ENCODE measurements around the gene GPR68.
A peak's percentile ranks its signal among the peaks of the same experiment; 100 is the strongest.
"Not testable (repeated sequence)": the region's sequence is repeated elsewhere in the genome, so short reads cannot be mapped to it uniquely, and the experiment has no call there.

GPR68 gene

GRCh38 chr14:91229005-91229382 lies 15.5 kb downstream of the GPR68 start:
- H3K4me1 ChIP-seq (ENCODE audit: control insufficient read depth, insufficient read depth, low read length), result peaks cover 3% of the 10 kb centered on the region
- H3K27me3 ChIP-seq (ENCODE audit: control insufficient read depth in 1 of 2, insufficient read depth in 2 of 2, low read length in 2 of 2), result no peaks in the 10 kb centered on the region
- H3K36me3 ChIP-seq (ENCODE audit: control insufficient read depth in 2 of 2, insufficient read depth in 2 of 2, low read length in 2 of 2), result peaks cover 18 to 24% of the 10 kb centered on the region in 2 donors
- H3K4me3 ChIP-seq (ENCODE audit: low read length in 2 of 2), result no peak overlapping the region
- no peak overlapping the region for H3K9ac ChIP-seq (ENCODE audit: low read length in 2 of 2)
- H3K9me3 ChIP-seq (ENCODE audit: control insufficient read depth in 2 of 2, low read length in 2 of 2), result no peaks in the 10 kb centered on the region
- no peak overlapping the region for H3K27ac ChIP-seq (ENCODE audit: low read length)

DNA sequence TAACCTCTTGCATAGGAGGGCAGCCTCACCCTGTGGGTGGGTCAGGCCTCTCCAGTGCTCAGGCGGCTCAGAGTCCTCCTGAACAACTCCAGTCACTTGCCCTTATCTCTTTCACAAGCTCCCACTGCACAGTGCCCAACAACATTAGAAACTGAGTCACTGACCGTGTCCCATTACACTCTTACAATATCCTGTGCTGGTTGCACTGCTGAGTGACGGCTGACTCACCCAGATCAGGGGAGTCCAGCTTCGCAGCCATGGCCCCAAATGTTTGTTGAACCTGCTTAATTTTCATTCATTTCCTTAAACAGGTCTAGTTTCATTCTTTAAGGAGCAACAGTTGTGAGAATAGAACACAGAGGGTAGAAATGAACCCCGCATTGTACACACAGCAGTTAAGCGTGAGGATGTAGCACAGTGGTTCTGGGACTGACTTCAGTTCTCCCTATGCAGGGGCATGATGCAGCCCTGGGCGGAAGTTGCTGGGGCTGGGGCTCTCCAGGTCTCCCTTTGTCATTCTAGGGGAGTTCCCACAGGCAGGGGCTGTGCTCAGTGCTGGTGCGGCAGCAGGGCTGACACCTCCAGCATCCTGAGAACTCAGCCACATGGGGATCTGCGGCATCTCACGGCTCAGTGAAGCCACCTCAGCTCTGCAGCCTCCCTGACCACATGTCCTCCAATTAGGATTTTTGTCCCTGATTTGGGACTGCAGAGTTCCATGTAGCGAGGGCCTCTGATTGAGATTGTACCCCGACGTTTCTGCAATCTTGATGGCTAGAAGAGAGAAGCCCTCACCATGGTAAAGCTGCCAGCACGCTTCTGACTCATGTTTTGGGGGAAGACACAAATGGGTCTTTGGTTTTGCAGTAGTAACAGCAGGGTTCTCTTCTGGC lies 16.1 kb downstream of the GPR68 start:
- Histone ChIP-seq H3K27me3 (ENCODE audit: control insufficient read depth in 1 of 2, insufficient read depth in 2 of 2, low read length in 2 of 2) (no peaks in the 10 kb centered on the region), H3K4me1 (ENCODE audit: control insufficient read depth, insufficient read depth, low read length) (peaks cover 4% of the 10 kb centered on the region), H3K4me3 (ENCODE audit: low read length in 2 of 2) (no peak overlapping the region), H3K9ac (ENCODE audit: low read length in 2 of 2) (no peak overlapping the region), H3K9me3 (ENCODE audit: control insufficient read depth in 2 of 2, low read length in 2 of 2) (no peaks in the 10 kb centered on the region), H3K36me3 (ENCODE audit: control insufficient read depth in 2 of 2, insufficient read depth in 2 of 2, low read length in 2 of 2) (peaks cover 20 to 29% of the 10 kb centered on the region in 2 donors), H3K27ac (ENCODE audit: low read length) (no peak overlapping the region)

- H3K9ac ChIP-seq (ENCODE audit: low read length in 2 of 2), result no peak overlapping the region
- H3K9me3 ChIP-seq (ENCODE audit: control insufficient read depth in 2 of 2, low read length in 2 of 2), result no peaks in the 10 kb centered on the region
- peaks cover 5% of the 10 kb centered on the region for H3K4me1 ChIP-seq (ENCODE audit: control insufficient read depth, insufficient read depth, low read length)
Observed at GRCh38 chr14:91227183-91227628, 17.3 kb downstream of the GPR68 start.

DNA sequence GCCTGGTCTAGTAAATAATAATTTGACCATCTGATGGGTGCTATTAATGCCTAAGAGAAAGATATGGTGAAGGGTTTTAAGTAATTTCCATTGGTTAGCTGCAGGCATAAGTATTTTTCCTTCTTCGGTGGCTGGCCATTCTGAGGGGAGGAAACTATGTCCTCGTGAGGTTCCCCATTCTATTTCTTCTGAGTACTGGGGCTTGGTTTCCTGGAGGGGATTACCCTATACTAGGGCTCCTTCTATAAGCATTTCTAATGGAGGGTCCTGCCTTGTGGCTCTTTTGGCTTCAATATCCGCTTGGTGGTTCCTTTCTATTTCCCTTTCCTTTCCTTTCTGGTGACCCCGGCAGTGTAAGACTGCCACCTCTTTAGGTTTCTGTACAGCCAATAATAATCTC lies 18.1 kb downstream of the GPR68 start:
- H3K4me1 ChIP-seq (ENCODE audit: control insufficient read depth, insufficient read depth, low read length); H3K9me3 ChIP-seq (ENCODE audit: control insufficient read depth in 2 of 2, low read length in 2 of 2); H3K4me3 ChIP-seq (ENCODE audit: low read length in 2 of 2); H3K27me3 ChIP-seq (ENCODE audit: control insufficient read depth in 1 of 2, insufficient read depth in 2 of 2, low read length in 2 of 2); H3K9ac ChIP-seq (ENCODE audit: low read length in 2 of 2); H3K27ac ChIP-seq (ENCODE audit: low read length): not testable (repeated sequence)
- peaks cover 25 to 41% of the 10 kb centered on the region in 2 donors for H3K36me3 ChIP-seq (ENCODE audit: control insufficient read depth in 2 of 2, insufficient read depth in 2 of 2, low read length in 2 of 2)

More at GRCh38 chr14:91227183-91227628, 17.3 kb downstream of the GPR68 start:
- peaks cover 25 to 35% of the 10 kb centered on the region in 2 donors for H3K36me3 ChIP-seq (ENCODE audit: control insufficient read depth in 2 of 2, insufficient read depth in 2 of 2, low read length in 2 of 2)
- H3K4me3 ChIP-seq (ENCODE audit: low read length in 2 of 2), result no peak overlapping the region
- no peak overlapping the region for H3K27ac ChIP-seq (ENCODE audit: low read length)
- H3K27me3 ChIP-seq (ENCODE audit: control insufficient read depth in 1 of 2, insufficient read depth in 2 of 2, low read length in 2 of 2), result no peaks in the 10 kb centered on the region

GRCh38 chr14:91225025-91225424 lies 19.5 kb downstream of the GPR68 start:
- H3K9ac ChIP-seq (ENCODE audit: low read length in 2 of 2), result no peak overlapping the region
- no peaks in the 10 kb centered on the region for H3K27me3 ChIP-seq (ENCODE audit: control insufficient read depth in 1 of 2, insufficient read depth in 2 of 2, low read length in 2 of 2)
- peaks cover 27 to 48% of the 10 kb centered on the region in 2 donors for H3K36me3 ChIP-seq (ENCODE audit: control insufficient read depth in 2 of 2, insufficient read depth in 2 of 2, low read length in 2 of 2)
- H3K4me3 ChIP-seq (ENCODE audit: low read length in 2 of 2), result no peak overlapping the region
- no peak overlapping the region for H3K27ac ChIP-seq (ENCODE audit: low read length)
- H3K9me3 ChIP-seq (ENCODE audit: control insufficient read depth in 2 of 2, low read length in 2 of 2), result no peaks in the 10 kb centered on the region
- H3K4me1 ChIP-seq (ENCODE audit: control insufficient read depth, insufficient read depth, low read length), result peaks cover 2% of the 10 kb centered on the region

- H3K27ac ChIP-seq (ENCODE audit: low read length), result no peak overlapping the region
- peaks cover 22 to 46% of the 10 kb centered on the region in 2 donors for H3K36me3 ChIP-seq (ENCODE audit: control insufficient read depth in 2 of 2, insufficient read depth in 2 of 2, low read length in 2 of 2)
- no peaks in the 10 kb centered on the region for H3K9me3 ChIP-seq (ENCODE audit: control insufficient read depth in 2 of 2, low read length in 2 of 2)
- H3K9ac ChIP-seq (ENCODE audit: low read length in 2 of 2), result no peak overlapping the region
- H3K4me1 ChIP-seq (ENCODE audit: control insufficient read depth, insufficient read depth, low read length), result peaks cover 7% of the 10 kb centered on the region
- H3K4me3 ChIP-seq (ENCODE audit: low read length in 2 of 2), result no peak overlapping the region
- H3K27me3 ChIP-seq (ENCODE audit: control insufficient read depth in 1 of 2, insufficient read depth in 2 of 2, low read length in 2 of 2), result no peaks in the 10 kb centered on the region
Observed at GRCh38 chr14:91223028-91223783, 21.3 kb downstream of the GPR68 start.

DNA sequence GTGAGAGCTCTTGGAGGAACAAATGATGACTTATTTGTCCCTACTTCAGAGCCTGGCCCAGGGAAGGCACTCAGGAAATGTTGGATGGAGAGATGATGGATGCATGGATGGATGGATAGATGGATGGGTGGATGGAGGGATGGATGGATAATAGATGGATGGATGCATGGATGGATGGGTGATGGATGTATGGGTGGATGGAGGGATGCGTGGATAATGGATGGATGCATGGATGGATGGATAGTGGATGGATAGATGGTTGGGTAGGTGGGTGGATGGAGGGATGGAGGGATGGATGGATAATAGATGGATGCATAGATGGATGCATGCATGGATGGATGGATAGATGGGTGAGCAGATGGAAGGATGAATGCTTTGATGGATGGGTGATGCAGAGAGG lies 23.2 kb downstream of the GPR68 start:
- Histone ChIP-seq H3K9me3 (ENCODE audit: control insufficient read depth in 2 of 2, low read length in 2 of 2) (no peaks in the 10 kb centered on the region), H3K9ac (ENCODE audit: low read length in 2 of 2) (no peak overlapping the region), H3K4me3 (ENCODE audit: low read length in 2 of 2) (no peak overlapping the region), H3K4me1 (ENCODE audit: control insufficient read depth, insufficient read depth, low read length) (peaks cover 7% of the 10 kb centered on the region), H3K27ac (ENCODE audit: low read length) (no peak overlapping the region), H3K36me3 (ENCODE audit: control insufficient read depth in 2 of 2, insufficient read depth in 2 of 2, low read length in 2 of 2) (peaks cover 31 to 52% of the 10 kb centered on the region in 2 donors), H3K27me3 (ENCODE audit: control insufficient read depth in 1 of 2, insufficient read depth in 2 of 2, low read length in 2 of 2) (no peaks in the 10 kb centered on the region)

DNA sequence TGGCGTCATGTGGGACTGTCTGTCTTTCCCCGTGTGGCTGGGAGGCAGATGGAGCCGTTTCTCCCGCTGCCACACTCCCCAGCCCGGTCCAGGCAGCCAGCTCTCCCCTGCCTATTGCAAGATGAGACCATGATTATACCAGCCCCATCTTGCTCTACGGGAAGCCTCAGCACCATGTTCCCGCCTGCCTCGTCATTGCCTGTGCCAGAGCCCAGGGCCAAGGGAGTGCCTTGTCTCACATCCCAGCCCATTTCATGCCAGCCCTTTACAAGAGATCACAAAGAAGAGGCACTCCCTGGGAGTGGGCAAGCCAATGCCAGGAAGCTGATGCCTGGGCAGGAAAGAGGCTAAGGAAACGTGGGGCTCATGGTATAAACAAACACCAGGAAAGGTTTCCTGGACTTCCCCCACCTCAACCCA lies 23.9 kb downstream of the GPR68 start:
- H3K36me3 ChIP-seq (ENCODE audit: control insufficient read depth in 2 of 2, insufficient read depth in 2 of 2, low read length in 2 of 2), result peaks cover 36 to 58% of the 10 kb centered on the region in 2 donors

GRCh38 chr14:91219517-91220389 lies 24.8 kb downstream of the GPR68 start:
- no peak overlapping the region for H3K4me3 ChIP-seq (ENCODE audit: low read length in 2 of 2)
- H3K9ac ChIP-seq (ENCODE audit: low read length in 2 of 2), result no peak overlapping the region
- H3K27me3 ChIP-seq (ENCODE audit: control insufficient read depth in 1 of 2, insufficient read depth in 2 of 2, low read length in 2 of 2), result no peaks in the 10 kb centered on the region
- H3K9me3 ChIP-seq (ENCODE audit: control insufficient read depth in 2 of 2, low read length in 2 of 2), result no peaks in the 10 kb centered on the region
- peaks cover 38 to 58% of the 10 kb centered on the region in 2 donors for H3K36me3 ChIP-seq (ENCODE audit: control insufficient read depth in 2 of 2, insufficient read depth in 2 of 2, low read length in 2 of 2)
- H3K4me1 ChIP-seq (ENCODE audit: control insufficient read depth, insufficient read depth, low read length), result peaks cover 7% of the 10 kb centered on the region
- peak overlapping the region; percentile 11 for H3K27ac ChIP-seq (ENCODE audit: low read length)

More for the DNA sequence above, 23.9 kb downstream of the GPR68 start:
- Histone ChIP-seq H3K27ac (ENCODE audit: low read length) (peak overlapping the region; percentile 11), H3K4me1 (ENCODE audit: control insufficient read depth, insufficient read depth, low read length) (peaks cover 7% of the 10 kb centered on the region), H3K9ac (ENCODE audit: low read length in 2 of 2) (no peak overlapping the region), H3K9me3 (ENCODE audit: control insufficient read depth in 2 of 2, low read length in 2 of 2) (no peaks in the 10 kb centered on the region), H3K4me3 (ENCODE audit: low read length in 2 of 2) (no peak overlapping the region), H3K27me3 (ENCODE audit: control insufficient read depth in 1 of 2, insufficient read depth in 2 of 2, low read length in 2 of 2) (no peaks in the 10 kb centered on the region)

DNA sequence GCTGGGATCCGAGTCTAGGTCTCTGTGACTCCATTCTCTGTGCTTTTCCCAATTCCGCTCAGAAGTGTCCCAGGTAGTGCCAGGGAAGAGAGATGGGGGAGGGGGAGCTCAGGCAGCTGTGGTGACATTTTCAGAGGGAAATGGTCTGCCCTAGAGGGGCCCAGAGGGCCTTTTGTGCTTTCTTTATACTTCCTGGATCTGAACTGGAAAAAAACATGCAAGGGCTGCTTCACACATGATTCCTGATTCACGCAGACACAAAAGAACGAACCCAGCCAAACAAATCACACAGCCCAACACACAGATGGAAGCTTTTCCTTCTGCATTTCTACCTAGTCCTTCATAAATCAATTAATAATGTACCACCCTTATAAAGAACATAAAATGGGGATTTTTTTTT lies 26.5 kb downstream of the GPR68 start:
- Histone ChIP-seq H3K4me1 (ENCODE audit: control insufficient read depth, insufficient read depth, low read length) (peaks cover 4% of the 10 kb centered on the region), H3K27me3 (ENCODE audit: control insufficient read depth in 1 of 2, insufficient read depth in 2 of 2, low read length in 2 of 2) (no peaks in the 10 kb centered on the region), H3K27ac (ENCODE audit: low read length) (no peak overlapping the region), H3K9me3 (ENCODE audit: control insufficient read depth in 2 of 2, low read length in 2 of 2) (no peaks in the 10 kb centered on the region), H3K36me3 (ENCODE audit: control insufficient read depth in 2 of 2, insufficient read depth in 2 of 2, low read length in 2 of 2) (peaks cover 35 to 51% of the 10 kb centered on the region in 2 donors), H3K9ac (ENCODE audit: low read length in 2 of 2) (no peak overlapping the region), H3K4me3 (ENCODE audit: low read length in 2 of 2) (no peak overlapping the region)
